Measurements from ENCODE around the gene HNMT.

GRCh38 chr2:137935591-137935990, 28.7 kb upstream of the HNMT start:
- TF ChIP-seq EZH2 (IDR thresholded peaks at IDR 0.05) (no peak), POLR2AphosphoS5 (IDR thresholded peaks at IDR 0.05; ENCODE audit: borderline replicate concordance, low read depth, low read length) (no peak)
